Measurements from ENCODE around the gene SOX6. TPM values are rescaled to one million over a fixed set of nuclear protein-coding genes. Genes with fewer than 3 reads are reported as not detected.

Gene SOX6
- total RNA-seq, 1 donor from 2014 or later: 1.4 TPM

DNA sequence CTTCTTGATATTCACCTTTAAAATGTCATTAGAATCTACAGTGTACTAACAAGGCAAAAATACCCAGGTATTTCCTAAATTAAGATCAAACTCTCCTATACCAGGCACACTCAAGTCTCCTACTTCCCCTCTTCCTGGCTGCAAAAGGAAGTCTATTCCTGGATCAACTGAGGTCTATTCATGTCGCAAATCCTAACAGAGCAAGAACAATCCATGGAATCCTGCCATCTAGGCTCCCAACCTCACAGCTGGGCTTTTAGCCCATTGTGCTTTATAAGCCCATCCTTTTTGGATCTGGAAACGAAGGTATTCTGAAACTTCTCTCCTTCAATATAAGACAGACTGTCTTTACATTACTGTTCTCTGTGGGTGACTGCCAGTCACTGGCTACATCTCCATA is 161.8 kb downstream of the SOX6 start:
- Mint-ChIP-seq H3K27ac (ENCODE audit: unreplicated experiment) (no peak overlapping the region), H3K36me3 (ENCODE audit: unreplicated experiment) (no peaks in the 10 kb centered on the region), H3K27me3 (ENCODE audit: unreplicated experiment) (no peaks in the 10 kb centered on the region), H3K9me3 (ENCODE audit: unreplicated experiment) (no peaks in the 10 kb centered on the region), H3K4me3 (ENCODE audit: unreplicated experiment) (no peak overlapping the region), H3K4me1 (ENCODE audit: low read depth, unreplicated experiment) (no peaks in the 10 kb centered on the region)
- TF ChIP-seq, protein P1, sequence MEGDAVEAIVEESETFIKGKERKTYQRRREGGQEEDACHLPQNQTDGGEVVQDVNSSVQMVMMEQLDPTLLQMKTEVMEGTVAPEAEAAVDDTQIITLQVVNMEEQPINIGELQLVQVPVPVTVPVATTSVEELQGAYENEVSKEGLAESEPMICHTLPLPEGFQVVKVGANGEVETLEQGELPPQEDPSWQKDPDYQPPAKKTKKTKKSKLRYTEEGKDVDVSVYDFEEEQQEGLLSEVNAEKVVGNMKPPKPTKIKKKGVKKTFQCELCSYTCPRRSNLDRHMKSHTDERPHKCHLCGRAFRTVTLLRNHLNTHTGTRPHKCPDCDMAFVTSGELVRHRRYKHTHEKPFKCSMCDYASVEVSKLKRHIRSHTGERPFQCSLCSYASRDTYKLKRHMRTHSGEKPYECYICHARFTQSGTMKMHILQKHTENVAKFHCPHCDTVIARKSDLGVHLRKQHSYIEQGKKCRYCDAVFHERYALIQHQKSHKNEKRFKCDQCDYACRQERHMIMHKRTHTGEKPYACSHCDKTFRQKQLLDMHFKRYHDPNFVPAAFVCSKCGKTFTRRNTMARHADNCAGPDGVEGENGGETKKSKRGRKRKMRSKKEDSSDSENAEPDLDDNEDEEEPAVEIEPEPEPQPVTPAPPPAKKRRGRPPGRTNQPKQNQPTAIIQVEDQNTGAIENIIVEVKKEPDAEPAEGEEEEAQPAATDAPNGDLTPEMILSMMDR (IDR thresholded peaks at IDR 0.05; ENCODE audit: partially characterized antibody, unreplicated experiment): no peak
- no peak for DNase-seq

GRCh38 chr11:16193897-16194381 is 162.4 kb downstream of the SOX6 start:
- Mint-ChIP-seq H3K4me1 (ENCODE audit: low read depth, unreplicated experiment) (no peaks in the 10 kb centered on the region), H3K4me3 (ENCODE audit: unreplicated experiment) (no peak overlapping the region), H3K27ac (ENCODE audit: unreplicated experiment) (no peak overlapping the region), H3K36me3 (ENCODE audit: unreplicated experiment) (no peaks in the 10 kb centered on the region), H3K9me3 (ENCODE audit: unreplicated experiment) (no peaks in the 10 kb centered on the region), H3K27me3 (ENCODE audit: unreplicated experiment) (peaks cover 2% of the 10 kb centered on the region)
- DNase-seq: no peak
- TF ChIP-seq, protein P1 (IDR thresholded peaks at IDR 0.05; ENCODE audit: partially characterized antibody, unreplicated experiment): no peak

DNA sequence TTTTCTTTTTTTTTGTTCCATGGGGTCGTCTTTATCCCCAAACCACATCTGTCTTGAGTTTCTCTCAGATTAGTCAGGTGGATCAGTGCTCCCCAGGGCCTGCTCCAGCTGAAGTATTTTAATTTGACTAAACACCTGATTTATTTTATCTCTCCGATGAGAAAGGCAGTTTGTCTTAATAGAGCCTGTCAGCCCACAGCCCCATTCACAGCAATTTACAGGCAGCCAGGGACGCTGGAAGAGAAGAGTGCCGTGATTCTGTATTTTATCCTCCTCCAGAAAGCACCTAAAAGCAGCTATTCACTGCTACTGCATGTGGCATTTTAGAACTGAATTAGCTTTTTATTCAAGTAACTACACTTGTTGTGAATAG is 164.5 kb downstream of the SOX6 start:
- Mint-ChIP-seq H3K36me3 (ENCODE audit: unreplicated experiment) (no peaks in the 10 kb centered on the region), H3K9me3 (ENCODE audit: unreplicated experiment) (no peaks in the 10 kb centered on the region), H3K27ac (ENCODE audit: unreplicated experiment) (no peak overlapping the region), H3K4me1 (ENCODE audit: low read depth, unreplicated experiment) (no peaks in the 10 kb centered on the region), H3K4me3 (ENCODE audit: unreplicated experiment) (no peak overlapping the region), H3K27me3 (ENCODE audit: unreplicated experiment) (peaks cover 2% of the 10 kb centered on the region)
- no peak for DNase-seq
- TF ChIP-seq, protein P1 (IDR thresholded peaks at IDR 0.05; ENCODE audit: partially characterized antibody, unreplicated experiment): no peak

DNA sequence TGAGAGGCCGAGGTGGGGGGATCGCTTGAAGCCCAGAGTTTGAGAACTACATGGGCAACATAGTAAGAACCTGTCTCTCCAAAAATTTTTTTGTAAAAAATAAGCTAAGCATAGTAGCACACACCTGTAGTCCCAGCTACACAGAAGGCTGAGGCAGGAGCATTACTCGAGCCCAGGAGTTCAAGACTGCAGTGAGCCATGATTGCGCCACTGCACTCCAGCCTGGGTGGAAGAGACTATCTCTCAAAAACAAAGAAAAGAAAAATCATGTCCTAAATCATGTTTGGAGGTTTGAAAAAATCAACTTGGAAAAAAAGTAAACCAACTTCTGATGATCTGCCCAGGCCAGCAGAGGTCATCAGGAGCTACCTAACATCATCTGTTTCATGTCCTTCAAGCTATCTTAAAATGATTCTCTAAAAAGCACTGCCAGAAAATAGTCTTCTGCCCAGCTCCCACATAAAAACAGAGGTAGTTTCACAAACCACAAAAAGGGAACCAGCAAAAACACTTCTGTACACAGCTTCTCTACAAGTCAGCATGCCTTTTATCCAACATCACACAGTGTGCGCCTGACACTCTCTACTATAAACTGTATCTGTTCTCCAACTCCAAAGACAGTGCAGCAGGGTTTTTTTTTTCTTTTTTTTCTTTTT is 165.0 kb downstream of the SOX6 start:
- no peak for DNase-seq
- H3K4me3 Mint-ChIP-seq (ENCODE audit: unreplicated experiment): no peak overlapping the region
- H3K36me3 Mint-ChIP-seq (ENCODE audit: unreplicated experiment): no peaks in the 10 kb centered on the region
- H3K27ac Mint-ChIP-seq (ENCODE audit: unreplicated experiment): no peak overlapping the region
- no peaks in the 10 kb centered on the region for H3K9me3 Mint-ChIP-seq (ENCODE audit: unreplicated experiment)
- H3K27me3 Mint-ChIP-seq (ENCODE audit: unreplicated experiment): peaks cover 2% of the 10 kb centered on the region
- H3K4me1 Mint-ChIP-seq (ENCODE audit: low read depth, unreplicated experiment): no peaks in the 10 kb centered on the region
- TF ChIP-seq, protein P1 (IDR thresholded peaks at IDR 0.05; ENCODE audit: partially characterized antibody, unreplicated experiment): no peak

DNA sequence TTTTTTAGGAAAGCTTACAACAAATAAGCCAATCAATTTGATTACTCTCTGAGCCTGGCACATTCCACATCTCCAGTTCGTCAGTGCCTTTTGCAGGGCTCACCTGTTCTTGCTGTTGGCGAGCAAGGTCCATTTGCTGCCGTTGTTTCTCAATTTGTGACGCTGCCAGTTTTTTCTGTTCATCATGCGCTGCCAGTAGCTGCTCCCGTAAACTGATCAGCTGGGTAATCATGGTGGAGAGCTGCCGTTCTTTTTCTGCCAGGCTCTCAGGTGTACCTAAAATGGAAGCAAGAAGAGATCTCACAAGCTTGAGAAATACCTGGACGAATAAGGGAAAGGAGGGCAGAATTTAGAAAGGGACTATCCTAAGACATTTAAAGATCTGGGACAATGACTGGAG is 169.7 kb downstream of the SOX6 start:
- Mint-ChIP-seq H3K9me3 (ENCODE audit: unreplicated experiment) (no peaks in the 10 kb centered on the region), H3K36me3 (ENCODE audit: unreplicated experiment) (no peaks in the 10 kb centered on the region), H3K27me3 (ENCODE audit: unreplicated experiment) (peaks cover 2% of the 10 kb centered on the region), H3K4me3 (ENCODE audit: unreplicated experiment) (no peak overlapping the region), H3K27ac (ENCODE audit: unreplicated experiment) (no peak overlapping the region), H3K4me1 (ENCODE audit: low read depth, unreplicated experiment) (no peaks in the 10 kb centered on the region)
- TF ChIP-seq, protein P1 (IDR thresholded peaks at IDR 0.05; ENCODE audit: partially characterized antibody, unreplicated experiment): no peak
- no peak for DNase-seq
